HG02642 (cell line): ENCODE results near the gene WDFY4.

ENCODE experiments used
- ATAC-seq: cut with Tn5 transposase; IDR thresholded peaks from one replicate; pipeline ENCODE4 v1.9.1; 2021; ENCODE audit warnings: mild to moderate bottlenecking; ENCODE audit not compliant: unreplicated experiment, poor library complexity

The WDFY4 gene

DNA sequence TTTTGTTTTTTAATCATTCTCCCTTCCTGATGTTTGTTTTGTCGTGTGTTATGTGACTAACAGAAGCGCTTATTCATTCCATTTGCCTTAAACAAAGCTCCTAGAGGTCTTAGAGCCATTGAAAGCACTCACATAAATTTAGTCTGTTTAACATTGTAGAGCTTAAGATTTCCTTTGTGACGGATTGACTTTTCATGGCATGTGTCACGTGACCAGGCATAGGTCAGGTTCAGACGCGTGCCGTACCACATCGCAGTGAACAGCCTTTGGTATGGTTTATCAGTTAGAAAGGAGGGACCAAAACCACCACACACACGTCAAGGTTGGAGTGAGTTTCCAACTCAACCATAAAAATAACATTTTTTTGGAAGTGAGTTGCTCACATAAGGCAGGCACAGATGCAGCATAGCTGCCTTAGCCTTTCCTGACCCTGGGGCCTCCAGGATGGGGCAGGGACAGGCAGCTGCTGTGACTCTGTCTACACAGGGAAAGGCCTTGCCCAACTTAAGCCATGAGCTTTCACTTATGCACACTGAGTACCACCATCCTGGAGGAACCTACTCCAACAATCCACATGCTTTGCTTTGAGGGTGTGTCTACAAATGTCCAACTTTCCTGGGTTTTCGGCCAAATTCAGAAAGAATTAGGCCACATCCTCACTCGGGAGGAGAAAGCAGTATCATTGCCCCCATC, 55.5 kb downstream of the WDFY4 start:
- ATAC-seq = no peak

DNA sequence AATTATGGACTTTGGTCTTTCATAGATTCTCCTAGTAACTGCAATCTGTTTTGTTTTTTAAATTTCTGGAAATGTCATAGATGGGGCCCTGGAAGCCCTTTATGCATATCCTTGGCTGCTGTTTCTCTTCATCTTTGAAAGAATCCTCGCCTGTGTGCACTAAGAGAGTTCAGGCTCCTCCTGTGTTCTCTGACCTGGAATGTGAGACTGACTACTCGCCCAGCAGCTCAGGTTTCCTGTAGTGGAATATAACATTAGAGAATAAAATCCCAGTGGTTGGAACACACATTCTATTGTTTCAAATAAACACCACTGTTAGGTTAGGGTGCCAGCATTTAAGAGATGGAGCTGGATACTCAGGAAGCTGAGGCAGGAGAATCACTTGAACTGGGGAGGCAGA, 56.3 kb downstream of the WDFY4 start:
- ATAC-seq = no peak

GRCh38 chr10:48742891-48743860, 58.5 kb downstream of the WDFY4 start:
- ATAC-seq = no peak

- no peak for ATAC-seq
Observed at GRCh38 chr10:48744587-48744986, 59.9 kb downstream of the WDFY4 start.

- ATAC-seq = no peak
Observed at GRCh38 chr10:48745662-48746245, 61.1 kb downstream of the WDFY4 start.

GRCh38 chr10:48748573-48748972, 63.9 kb downstream of the WDFY4 start:
- no peak for ATAC-seq

- no peak for ATAC-seq
Observed at GRCh38 chr10:48749254-48749787, 64.6 kb downstream of the WDFY4 start.

DNA sequence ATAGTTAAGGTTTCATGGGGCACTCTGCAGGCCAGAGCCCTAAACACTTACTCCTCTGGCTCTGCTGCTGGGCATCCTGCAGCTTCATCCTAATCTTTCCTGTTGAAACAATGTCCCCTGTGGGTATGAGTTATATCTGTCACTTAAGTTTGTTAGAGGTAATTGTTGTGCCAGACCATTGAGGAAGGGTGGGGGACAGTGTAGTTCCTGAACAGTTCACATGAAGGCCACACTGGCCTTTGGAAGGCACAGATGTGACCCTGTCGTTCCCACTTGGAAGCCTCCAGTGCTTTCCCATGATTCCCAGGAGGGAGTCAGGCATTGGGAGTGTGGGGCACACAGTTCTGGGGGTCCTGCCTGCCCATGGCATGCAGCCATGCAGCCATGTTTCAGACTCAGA, 65.3 kb downstream of the WDFY4 start:
- no peak for ATAC-seq

DNA sequence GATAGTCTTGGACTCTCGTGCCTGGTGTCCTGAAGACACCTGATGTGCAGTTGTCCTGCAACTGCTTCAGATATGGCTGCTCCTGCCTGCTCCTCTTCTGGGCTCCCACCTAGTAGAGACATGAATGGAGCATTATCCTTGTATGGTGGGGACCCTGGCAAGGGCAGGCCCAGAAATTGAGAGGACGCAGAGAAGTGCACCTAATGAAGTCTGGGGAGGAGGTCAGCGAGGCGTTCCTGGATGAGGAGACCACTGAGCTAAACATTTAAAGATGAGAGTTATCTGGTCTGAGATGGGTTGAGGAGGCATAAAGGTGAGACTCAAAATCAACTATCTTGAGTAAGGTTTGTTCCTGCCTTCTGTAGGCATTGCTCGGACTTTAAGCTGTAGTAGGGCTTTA, 66.3 kb downstream of the WDFY4 start:
- ATAC-seq = no peak

DNA sequence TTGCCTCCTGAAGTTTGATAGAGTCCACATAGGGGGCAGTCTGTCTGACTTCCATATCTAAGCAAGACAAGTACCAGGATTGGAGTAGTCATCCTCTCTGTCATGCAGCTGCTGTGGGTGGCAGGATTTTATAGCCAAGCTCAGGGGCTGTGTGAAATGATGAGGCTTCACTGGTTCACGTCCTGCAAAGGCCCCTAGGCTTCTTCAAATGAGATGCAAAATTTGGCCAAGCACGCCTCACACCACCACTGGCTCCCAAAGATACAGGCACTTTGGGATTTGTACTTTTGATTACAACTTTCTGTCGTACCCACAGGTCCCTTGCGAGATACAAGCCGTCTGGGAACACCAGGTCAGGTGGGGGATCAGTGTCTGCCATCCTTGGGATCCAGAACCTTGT, 67.1 kb downstream of the WDFY4 start:
- ATAC-seq = no peak

DNA sequence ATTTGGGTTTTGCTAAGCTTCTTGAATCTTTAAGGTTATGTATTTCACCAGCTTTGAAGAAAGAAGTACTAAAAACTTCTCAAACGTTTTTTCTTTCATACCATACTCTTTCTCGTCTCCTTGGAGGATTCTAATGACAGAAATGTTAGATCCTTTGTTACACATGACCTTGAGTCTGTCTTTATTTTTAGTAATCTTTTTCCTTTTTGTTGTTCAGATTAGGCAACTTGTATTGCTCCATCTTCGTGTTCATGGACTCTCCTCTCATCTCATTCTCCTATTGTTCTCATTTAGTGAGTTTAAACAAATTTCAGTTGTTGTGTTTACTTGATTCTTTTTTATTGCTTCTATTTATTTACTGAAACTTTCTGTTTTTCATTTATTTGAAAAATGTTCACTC, 73.7 kb downstream of the WDFY4 start:
- ATAC-seq = no peak

GRCh38 chr10:48759113-48759901, 74.6 kb downstream of the WDFY4 start:
- ATAC-seq = peak; percentile 89

GRCh38 chr10:48760983-48761382, 76.3 kb downstream of the WDFY4 start:
- no peak for ATAC-seq

GRCh38 chr10:48762064-48763042, 77.7 kb downstream of the WDFY4 start:
- no peak for ATAC-seq

DNA sequence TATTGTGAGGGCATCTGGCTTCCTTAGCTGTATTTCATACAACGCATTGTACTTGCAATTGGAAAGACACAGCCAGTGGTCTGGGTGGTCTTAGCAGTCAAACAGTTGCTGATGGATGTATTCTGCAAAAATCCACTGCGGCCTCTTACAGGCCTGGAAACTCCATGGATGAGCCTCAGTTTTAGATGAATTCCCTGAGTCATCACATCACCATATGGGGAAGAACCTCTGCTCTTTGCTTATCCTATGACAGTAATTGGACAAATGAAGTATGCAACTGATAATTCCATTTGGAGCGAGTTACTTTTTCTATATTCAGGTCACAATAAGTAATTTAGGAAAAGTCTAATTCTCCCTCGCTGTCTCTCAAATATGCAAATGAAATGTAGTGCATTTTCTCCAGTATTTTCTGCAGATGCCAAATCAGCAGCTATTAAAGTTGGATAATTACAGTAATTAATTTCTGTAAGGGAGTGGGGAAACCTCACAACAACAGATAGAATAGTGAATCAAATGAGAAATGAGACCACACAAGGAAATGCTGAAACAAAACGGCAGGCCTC, 78.8 kb downstream of the WDFY4 start:
- no peak for ATAC-seq

DNA sequence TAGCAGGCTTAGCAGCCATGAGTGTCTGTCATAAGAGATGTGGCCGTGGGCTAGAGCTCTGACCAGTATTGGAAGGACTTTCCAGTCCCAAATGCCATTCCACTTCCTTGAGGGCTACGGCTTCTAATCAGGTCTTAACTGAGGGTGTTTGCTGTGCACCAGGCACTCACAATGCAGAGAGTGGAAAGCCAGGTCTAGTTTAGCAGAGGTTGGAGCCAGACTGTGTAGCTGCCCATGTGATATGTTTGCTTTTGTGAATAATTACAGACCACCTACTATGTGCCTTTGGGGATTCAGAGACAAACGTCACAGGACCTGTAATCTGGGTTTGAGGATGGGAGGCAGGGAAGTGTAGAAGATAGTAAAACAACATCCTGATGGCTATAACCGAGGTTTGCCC, 79.8 kb downstream of the WDFY4 start:
- ATAC-seq = no peak

GRCh38 chr10:48765039-48765438, 80.4 kb downstream of the WDFY4 start:
- no peak for ATAC-seq

- no peak for ATAC-seq
Observed at GRCh38 chr10:48765527-48765926, 80.9 kb downstream of the WDFY4 start.
